ENCODE measurements around the gene S100A1.
"Not testable (repeated sequence)": the region's sequence is repeated elsewhere in the genome, so short reads cannot be mapped to it uniquely, and the experiment has no call there.

Gene S100A1

GRCh38 chr1:153627715-153628626 lies at the start of gene S100A1:
S100A1 (plus strand) TSS chr1:153628434; CDS start chr1:153630522, 2,088 bp downstream.
- no peak for DNase-seq (ENCODE audit: low spot score)

- DNase-seq (ENCODE audit: low spot score): no peak
These were observed 49.7 kb upstream of the S100A1 start for GRCh38 chr1:153578490-153578889.

GRCh38 chr1:153578936-153579335 lies 49.3 kb upstream of the S100A1 start:
- no peak for DNase-seq (ENCODE audit: low spot score)

GRCh38 chr1:153582836-153583235 lies 45.4 kb upstream of the S100A1 start:
- not testable (repeated sequence) for DNase-seq (ENCODE audit: low spot score)

GRCh38 chr1:153583514-153583913 lies 44.7 kb upstream of the S100A1 start:
- not testable (repeated sequence) for DNase-seq (ENCODE audit: low spot score)

GRCh38 chr1:153583976-153584375 lies 44.3 kb upstream of the S100A1 start:
- no peak for DNase-seq (ENCODE audit: low spot score)

- DNase-seq (ENCODE audit: low spot score): no peak
These were observed 43.2 kb upstream of the S100A1 start for GRCh38 chr1:153585006-153585405.

GRCh38 chr1:153586347-153586746 lies 41.9 kb upstream of the S100A1 start:
- no peak for DNase-seq (ENCODE audit: low spot score)

- no peak for DNase-seq (ENCODE audit: low spot score)
These were observed 40.9 kb upstream of the S100A1 start for GRCh38 chr1:153587314-153587713.

- not testable (repeated sequence) for DNase-seq (ENCODE audit: low spot score)
These were observed 40.2 kb upstream of the S100A1 start for GRCh38 chr1:153588033-153588432.

- DNase-seq (ENCODE audit: low spot score): no peak
These were observed 39.8 kb upstream of the S100A1 start for GRCh38 chr1:153588482-153588881.

GRCh38 chr1:153592748-153593147 lies 35.5 kb upstream of the S100A1 start:
- DNase-seq (ENCODE audit: low spot score): no peak

- DNase-seq (ENCODE audit: low spot score): no peak
These were observed 31.0 kb upstream of the S100A1 start for GRCh38 chr1:153597206-153597605.

GRCh38 chr1:153598309-153599172 lies 29.7 kb upstream of the S100A1 start:
- no peak for DNase-seq (ENCODE audit: low spot score)

GRCh38 chr1:153599847-153600246 lies 28.4 kb upstream of the S100A1 start:
- no peak for DNase-seq (ENCODE audit: low spot score)

GRCh38 chr1:153602749-153603148 lies 25.5 kb upstream of the S100A1 start:
- no peak for DNase-seq (ENCODE audit: low spot score)

- no peak for DNase-seq (ENCODE audit: low spot score)
These were observed 22.0 kb upstream of the S100A1 start for GRCh38 chr1:153606194-153606593.

- no peak for DNase-seq (ENCODE audit: low spot score)
These were observed 20.9 kb upstream of the S100A1 start for GRCh38 chr1:153607381-153607780.

GRCh38 chr1:153608089-153608682 lies 20.0 kb upstream of the S100A1 start:
- DNase-seq (ENCODE audit: low spot score): no peak

- DNase-seq (ENCODE audit: low spot score): peak; percentile 96
These were observed 19.3 kb upstream of the S100A1 start for GRCh38 chr1:153608742-153609584.

GRCh38 chr1:153609585-153609907 lies 18.7 kb upstream of the S100A1 start:
- DNase-seq (ENCODE audit: low spot score): no peak

- peak; percentile 38 for DNase-seq (ENCODE audit: low spot score)
These were observed 17.9 kb upstream of the S100A1 start for GRCh38 chr1:153610334-153610733.

Measured in SW480 (cell line).